Measurements from ENCODE around the gene SLC28A2. TPM values are rescaled to one million over a fixed set of nuclear protein-coding genes. Genes with fewer than 3 reads are reported as not detected.

SLC28A2 gene
- polyA plus RNA-seq, 1 donor from 2014 or later: not detected

GRCh38 chr15:45225506-45226273 is 26.3 kb upstream of the SLC28A2 start:
- Histone ChIP-seq H2AFZ (ENCODE audit: low read depth, low read length) (no peak overlapping the region), H3K36me3 (ENCODE audit: insufficient read depth, low read length) (no peaks in the 10 kb centered on the region), H3K4me2 (ENCODE audit: low read length) (no peak overlapping the region), H3K79me2 (replicated peaks; ENCODE audit: insufficient read depth, low read length) (no peaks in the 10 kb centered on the region), H3K9ac (ENCODE audit: low read length) (no peak overlapping the region), H3K27me3 (ENCODE audit: insufficient read depth, low read depth, low read length) (no peaks in the 10 kb centered on the region), H3K9me2 (ENCODE audit: insufficient read depth, low read length) (no peaks in the 10 kb centered on the region), H3K27ac (ENCODE audit: low read length) (no peak overlapping the region), H3K9me3 (ENCODE audit: low read length) (no peaks in the 10 kb centered on the region), H3F3A (ENCODE audit: insufficient read depth, low read length, poor library complexity, severe bottlenecking) (no peaks in the 10 kb centered on the region), H4K20me1 (ENCODE audit: insufficient read depth) (no peaks in the 10 kb centered on the region), H3K4me3 (ENCODE audit: low read length) (no peak overlapping the region)
- TF ChIP-seq REST (IDR thresholded peaks at IDR 0.05; ENCODE audit: borderline replicate concordance) (no peak), EP300 (conservative IDR thresholded peaks at IDR 0.05; ENCODE audit: poor library complexity, severe bottlenecking) (no peak)

GRCh38 chr15:45228931-45229330 is 23.1 kb upstream of the SLC28A2 start:
- Histone ChIP-seq H4K20me1 (ENCODE audit: insufficient read depth) (no peaks in the 10 kb centered on the region), H2AFZ (ENCODE audit: low read depth, low read length) (no peak overlapping the region), H3K27me3 (ENCODE audit: insufficient read depth, low read depth, low read length) (no peaks in the 10 kb centered on the region), H3K9me3 (ENCODE audit: low read length) (no peaks in the 10 kb centered on the region), H3K4me3 (ENCODE audit: low read length) (no peak overlapping the region), H3K79me2 (replicated peaks; ENCODE audit: insufficient read depth, low read length) (no peaks in the 10 kb centered on the region), H3F3A (ENCODE audit: insufficient read depth, low read length, poor library complexity, severe bottlenecking) (no peaks in the 10 kb centered on the region), H3K9me2 (ENCODE audit: insufficient read depth, low read length) (no peaks in the 10 kb centered on the region), H3K9ac (ENCODE audit: low read length) (no peak overlapping the region), H3K36me3 (ENCODE audit: insufficient read depth, low read length) (no peaks in the 10 kb centered on the region), H3K27ac (ENCODE audit: low read length) (no peak overlapping the region), H3K4me2 (ENCODE audit: low read length) (no peak overlapping the region)
- TF ChIP-seq TAF1 (IDR thresholded peaks at IDR 0.05; ENCODE audit: low read depth) (no peak), SMC3 (conservative IDR thresholded peaks at IDR 0.05; ENCODE audit: poor library complexity) (no peak), RAD21 (conservative IDR thresholded peaks at IDR 0.05) (no peak), EP300 (conservative IDR thresholded peaks at IDR 0.05; ENCODE audit: poor library complexity, severe bottlenecking) (no peak), EZH2 (IDR thresholded peaks at IDR 0.05; ENCODE audit: borderline replicate concordance, insufficient read depth, low read length, poor library complexity, severe bottlenecking) (no peak), POLR2AphosphoS5 (IDR thresholded peaks at IDR 0.05) (no peak), MXI1 (conservative IDR thresholded peaks at IDR 0.05; ENCODE audit: poor library complexity, severe bottlenecking) (no peak), REST (IDR thresholded peaks at IDR 0.05; ENCODE audit: borderline replicate concordance) (no peak), CTCF (IDR thresholded peaks at IDR 0.05; ENCODE audit: poor library complexity, severe bottlenecking) (no peak)

Data from neural cell (in vitro differentiated cells).